Measurements from ENCODE around the gene SEMA6A. TPM values are rescaled to one million over a fixed set of nuclear protein-coding genes. Genes with fewer than 3 reads are reported as not detected.

SEMA6A gene
- total and polyA plus RNA-seq, 8 donors: 8.9 to 24.5 (median 14.1) TPM

DNA sequence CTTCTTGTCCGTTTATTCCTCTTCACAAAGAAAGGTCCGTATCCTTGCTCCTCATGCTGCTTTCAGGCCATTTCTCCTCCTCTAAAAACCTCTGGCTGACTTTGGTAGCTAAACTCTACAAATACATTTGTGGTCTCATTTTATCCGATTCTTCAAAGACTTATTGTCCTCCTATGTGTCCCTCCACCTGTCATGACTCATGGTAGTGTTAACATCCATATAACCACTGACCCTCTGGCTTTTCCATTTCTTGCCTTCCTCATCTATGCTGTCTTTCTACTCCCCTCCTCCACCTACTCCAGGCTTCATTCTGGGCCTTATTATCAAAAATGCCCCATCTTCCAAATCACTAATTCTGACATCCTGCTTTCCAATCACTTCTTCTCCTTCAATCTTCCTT, 4.1 kb upstream of the SEMA6A start:
- DNase-seq (no peak), FAIRE-seq (no peak), ATAC-seq (no peak)
- Histone ChIP-seq H3K27me3 (no peaks in the 10 kb centered on the region), H3K36me3 (no peaks in the 10 kb centered on the region), H3K4me1 (peaks cover 0 to 2% (median 0%) of the 10 kb centered on the region in 3 donors), H3K4me3 (no peak overlapping the region), H3K9me3 (no peaks in the 10 kb centered on the region), H3K27ac (no peak overlapping the region)
- intact Hi-C loops (cut with DNase I): no loop called here
- TF ChIP-seq, protein P1, sequence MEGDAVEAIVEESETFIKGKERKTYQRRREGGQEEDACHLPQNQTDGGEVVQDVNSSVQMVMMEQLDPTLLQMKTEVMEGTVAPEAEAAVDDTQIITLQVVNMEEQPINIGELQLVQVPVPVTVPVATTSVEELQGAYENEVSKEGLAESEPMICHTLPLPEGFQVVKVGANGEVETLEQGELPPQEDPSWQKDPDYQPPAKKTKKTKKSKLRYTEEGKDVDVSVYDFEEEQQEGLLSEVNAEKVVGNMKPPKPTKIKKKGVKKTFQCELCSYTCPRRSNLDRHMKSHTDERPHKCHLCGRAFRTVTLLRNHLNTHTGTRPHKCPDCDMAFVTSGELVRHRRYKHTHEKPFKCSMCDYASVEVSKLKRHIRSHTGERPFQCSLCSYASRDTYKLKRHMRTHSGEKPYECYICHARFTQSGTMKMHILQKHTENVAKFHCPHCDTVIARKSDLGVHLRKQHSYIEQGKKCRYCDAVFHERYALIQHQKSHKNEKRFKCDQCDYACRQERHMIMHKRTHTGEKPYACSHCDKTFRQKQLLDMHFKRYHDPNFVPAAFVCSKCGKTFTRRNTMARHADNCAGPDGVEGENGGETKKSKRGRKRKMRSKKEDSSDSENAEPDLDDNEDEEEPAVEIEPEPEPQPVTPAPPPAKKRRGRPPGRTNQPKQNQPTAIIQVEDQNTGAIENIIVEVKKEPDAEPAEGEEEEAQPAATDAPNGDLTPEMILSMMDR (IDR thresholded peaks at IDR 0.05): no peak
- WGBS, 2 donors: 75 to 84% methylated on average over 3 of the region's 3 CpGs

DNA sequence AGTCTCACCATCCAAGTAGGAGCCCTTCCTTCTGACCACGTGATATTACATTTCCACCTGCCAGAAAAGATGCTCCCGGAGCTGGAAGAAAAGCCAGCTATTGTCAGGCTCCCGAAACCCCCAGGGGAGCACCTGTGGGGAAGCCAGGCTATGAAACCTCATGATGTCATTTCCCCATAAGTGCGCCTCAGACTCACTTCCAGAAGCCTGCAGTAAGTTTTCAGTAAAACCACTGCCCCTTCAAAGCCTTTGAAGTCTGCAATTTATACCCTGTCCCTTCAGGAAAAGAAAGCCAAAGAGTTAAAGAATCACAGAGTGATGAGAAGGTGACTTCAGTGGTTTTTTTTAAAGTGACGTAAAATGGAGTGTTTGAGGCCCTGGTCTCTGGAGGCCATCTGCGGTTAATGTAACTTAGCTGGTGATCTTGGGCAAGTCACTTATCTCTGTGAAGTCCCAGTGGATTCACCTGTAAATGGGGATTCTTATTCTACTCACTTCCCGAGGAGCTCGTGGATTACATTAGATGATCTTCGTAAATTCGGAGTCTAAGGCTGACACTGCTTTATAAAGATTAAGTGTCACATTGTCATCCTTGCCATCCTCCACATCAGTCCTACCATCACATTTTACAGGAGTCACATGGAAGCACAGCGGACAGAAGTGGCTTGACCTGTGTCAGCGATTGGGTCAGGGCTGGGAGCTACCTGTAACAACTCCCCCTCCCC, 2.6 kb upstream of the SEMA6A start:
- Histone ChIP-seq H3K27ac (no peak overlapping the region), H3K4me1 (no peaks in the 10 kb centered on the region), H3K4me3 (no peak overlapping the region), H3K36me3 (no peaks in the 10 kb centered on the region), H3K9me3 (no peaks in the 10 kb centered on the region), H3K27me3 (no peaks in the 10 kb centered on the region)
- intact Hi-C loops (cut with DNase I): no loop called here
- ATAC-seq: no peak
- FAIRE-seq: no peak
- whole genome bisulfite sequencing, 2 donors: 78 to 85% methylated on average over 12 of the region's 12 CpGs
- no peak for DNase-seq
- TF ChIP-seq, protein P1 (IDR thresholded peaks at IDR 0.05): no peak

GRCh38 chr5:116576053-116576713, 1.6 kb upstream of the SEMA6A start:
- intact Hi-C loops (cut with DNase I): no loop called here
- Histone ChIP-seq H3K4me3 (peak overlapping the region; percentile 44 to 56 (median 50)), H3K27me3 (no peaks in the 10 kb centered on the region), H3K36me3 (no peaks in the 10 kb centered on the region), H3K9me3 (no peaks in the 10 kb centered on the region), H3K4me1 (no peaks in the 10 kb centered on the region), H3K27ac (peak overlapping the region; percentile 11 to 80 (median 72))
- TF ChIP-seq, protein P1 (IDR thresholded peaks at IDR 0.05): peak; percentile 65 to 87 (median 70)
- ATAC-seq (peak; percentile 44 to 75 (median 61)), DNase-seq (peak; percentile 63 to 86 (median 78)), FAIRE-seq (no peak)
- WGBS, 2 donors: 6 to 8% methylated on average over 44 of the region's 44 CpGs

GRCh38 chr5:116575326-116576052, 866 bp upstream of the SEMA6A start:
- peak in 3 of 6 donors; percentile 25 to 36 (median 36) for DNase-seq
- intact Hi-C loops (cut with DNase I): no loop called here

More at GRCh38 chr5:116575326-116576052, 866 bp upstream of the SEMA6A start:
- peak in 2 of 4 donors; percentile 7 to 10 for ATAC-seq
- Histone ChIP-seq H3K27me3 (no peaks in the 10 kb centered on the region), H3K9me3 (no peaks in the 10 kb centered on the region), H3K4me1 (no peaks in the 10 kb centered on the region), H3K27ac (peak overlapping the region; percentile 11 to 80 (median 72)), H3K36me3 (no peaks in the 10 kb centered on the region), H3K4me3 (peak overlapping the region; percentile 44 to 56 (median 50))
- FAIRE-seq: no peak
- TF ChIP-seq, protein P1 (IDR thresholded peaks at IDR 0.05): no peak
- WGBS, 2 donors: 0 to 1% methylated on average over 33 of the region's 33 CpGs
